Neural progenitor cell (in vitro differentiated cells): ENCODE measurements around the gene SNX27. TPM values are rescaled to one million over a fixed set of nuclear protein-coding genes. Genes with fewer than 3 reads are reported as not detected.

Source experiments
- DNase-seq: peaks from one replicate; pipeline ENCODE4 v3.0.0-alpha.2; 2016; ENCODE audit warnings: low spot score
- H2AFZ ChIP-seq: fragments of 200-600 bp; sonication (generic); replicated peaks from 2 replicates; pipeline ENCODE4 v1.6.1; 2016; ENCODE audit warnings: antibody characterized with exemption
- H3F3A ChIP-seq: fragments of 200-600 bp; sonication (generic); 2 replicates; pipeline ENCODE4 v1.6.1; 2016; ENCODE audit warnings: antibody characterized with exemption, low read depth
- H3K27ac ChIP-seq: fragments of 200-600 bp; sonication (generic); 2 replicates; pipeline ENCODE4 v1.5.1; 2016; ENCODE audit warnings: mild to moderate bottlenecking
- H3K27me3 ChIP-seq: fragments of 200-600 bp; sonication (generic); 2 replicates; pipeline ENCODE4 v1.6.1; 2016; ENCODE audit warnings: mild to moderate bottlenecking, moderate library complexity
- H3K36me3 ChIP-seq: fragments of 200-600 bp; sonication (generic); 2 replicates; pipeline ENCODE4 v1.5.1; 2016
- H3K4me1 ChIP-seq: fragments of 200-600 bp; sonication (generic); 2 replicates; pipeline ENCODE4 v1.6.1; 2016; ENCODE audit warnings: mixed run types
- H3K4me2 ChIP-seq: fragments of 200-600 bp; sonication (generic); 2 replicates; pipeline ENCODE4 v1.6.1; 2016
- H3K4me3 ChIP-seq: fragments of 200-600 bp; sonication (generic); 2 replicates; pipeline ENCODE4 v1.5.1; 2016
- H3K79me2 ChIP-seq: fragments of 200-600 bp; sonication (generic); 2 replicates; pipeline ENCODE4 v1.6.1; 2016; ENCODE audit warnings: low read depth
- H3K9ac ChIP-seq: fragments of 200-600 bp; sonication (generic); 2 replicates; pipeline ENCODE4 v1.6.1; 2016
- H3K9me3 ChIP-seq: fragments of 200-600 bp; sonication (generic); 2 replicates; pipeline ENCODE4 v1.5.1; 2016; ENCODE audit warnings: low read depth
- H4K20me1 ChIP-seq: fragments of 200-600 bp; sonication (generic); 2 replicates; pipeline ENCODE4 v1.6.1; 2016; ENCODE audit warnings: low read depth
- H3K27ac Mint-ChIP-seq: 3 replicates; pipeline ENCODE4 v1.8.0; 2021; ENCODE audit warnings: mixed read lengths
- H3K27me3 Mint-ChIP-seq: 2 replicates; pipeline ENCODE4 v1.8.0; 2022; ENCODE audit warnings: low read depth, mild to moderate bottlenecking, inconsistent platforms, moderate library complexity, mixed read lengths; ENCODE audit not compliant: insufficient read depth
- H3K36me3 Mint-ChIP-seq: 3 replicates; pipeline ENCODE4 v1.8.0; 2021; ENCODE audit warnings: mixed read lengths
- H3K4me1 Mint-ChIP-seq: 3 replicates; pipeline ENCODE4 v1.8.0; 2021; ENCODE audit warnings: mixed read lengths
- H3K4me3 Mint-ChIP-seq: 3 replicates; pipeline ENCODE4 v1.8.0; 2021; ENCODE audit warnings: mild to moderate bottlenecking, moderate library complexity, mixed read lengths
- H3K9me3 Mint-ChIP-seq: 3 replicates; pipeline ENCODE4 v1.8.0; 2020; ENCODE audit warnings: mixed read lengths
- CTCF ChIP-seq: fragments of 200-600 bp; sonication (generic); IDR thresholded peaks from 2 replicates; pipeline ENCODE4 v1.5.1; 2017; ENCODE audit warnings: antibody characterized with exemption, mild to moderate bottlenecking
- EZH2 ChIP-seq: fragments of 200-600 bp; sonication (generic); IDR thresholded peaks from 2 replicates; pipeline ENCODE4 v1.6.1; 2017; ENCODE audit warnings: antibody characterized with exemption, mild to moderate bottlenecking, moderate library complexity
- EZH2phosphoT487 ChIP-seq: fragments of 200-600 bp; sonication (generic); IDR thresholded peaks from 2 replicates; pipeline ENCODE4 v1.6.1; 2017; ENCODE audit warnings: antibody characterized with exemption
- total RNA-seq: library from RNA; depleted of rRNA; stranded (reverse); fragments of >200 nt; gene quantifications from 2 replicates; pipeline ENCODE4 v1.2.3, GENCODE V29; 2015; ENCODE audit warnings: low replicate concordance

SNX27 gene
- total RNA-seq, 1 donor from 2014 or later: 34.1 TPM

GRCh38 chr1:151626740-151627334 is 15.0 kb downstream of the SNX27 start:
- H3K36me3 Mint-ChIP-seq: peaks cover 20% of the 10 kb centered on the region
- H3K27ac ChIP-seq: no peak overlapping the region
- peaks cover under 1% of the 10 kb centered on the region for H3K4me1 Mint-ChIP-seq
- no peak overlapping the region for H2AFZ ChIP-seq
- no peaks in the 10 kb centered on the region for H4K20me1 ChIP-seq
- no peaks in the 10 kb centered on the region for H3K9me3 ChIP-seq
- no peak overlapping the region for H3K9ac ChIP-seq
- peaks cover 2% of the 10 kb centered on the region for H3K9me3 Mint-ChIP-seq
- TF ChIP-seq EZH2phosphoT487: no peak
- TF ChIP-seq EZH2: no peak
- no peak for TF ChIP-seq CTCF
- no peak overlapping the region for H3K4me3 ChIP-seq
- H3K79me2 ChIP-seq: peaks cover 93% of the 10 kb centered on the region
- no peaks in the 10 kb centered on the region for H3K27me3 Mint-ChIP-seq
- DNase-seq: no peak
- no peaks in the 10 kb centered on the region for H3K27me3 ChIP-seq
- H3K4me3 Mint-ChIP-seq: no peak overlapping the region
- no peaks in the 10 kb centered on the region for H3F3A ChIP-seq
- no peaks in the 10 kb centered on the region for H3K36me3 ChIP-seq
- no peak overlapping the region for H3K27ac Mint-ChIP-seq
- no peaks in the 10 kb centered on the region for H3K4me1 ChIP-seq
- no peak overlapping the region for H3K4me2 ChIP-seq

- H3K27me3 ChIP-seq: no peaks in the 10 kb centered on the region
- peaks cover 88% of the 10 kb centered on the region for H3K79me2 ChIP-seq
- H3K36me3 ChIP-seq: no peaks in the 10 kb centered on the region
- no peak for TF ChIP-seq CTCF
- TF ChIP-seq EZH2: no peak
- peaks cover 4% of the 10 kb centered on the region for H3F3A ChIP-seq
- no peaks in the 10 kb centered on the region for H3K27me3 Mint-ChIP-seq
- peaks cover 17% of the 10 kb centered on the region for H3K36me3 Mint-ChIP-seq
- no peak overlapping the region for H3K27ac ChIP-seq
- H3K4me2 ChIP-seq: no peak overlapping the region
- no peak overlapping the region for H3K9ac ChIP-seq
- H3K4me1 ChIP-seq: peaks cover 9% of the 10 kb centered on the region
- no peak overlapping the region for H3K4me3 ChIP-seq
- H3K27ac Mint-ChIP-seq: no peak overlapping the region
- H3K9me3 Mint-ChIP-seq: no peaks in the 10 kb centered on the region
- DNase-seq: no peak
- H2AFZ ChIP-seq: no peak overlapping the region
- peaks cover 10% of the 10 kb centered on the region for H4K20me1 ChIP-seq
- H3K4me1 Mint-ChIP-seq: peaks cover 12% of the 10 kb centered on the region
- no peak overlapping the region for H3K4me3 Mint-ChIP-seq
- H3K9me3 ChIP-seq: no peaks in the 10 kb centered on the region
These were observed 17.4 kb downstream of the SNX27 start for GRCh38 chr1:151629278-151629677.

GRCh38 chr1:151635479-151636072 is 23.7 kb downstream of the SNX27 start:
- peaks cover 7% of the 10 kb centered on the region for H3F3A ChIP-seq
- H3K4me3 ChIP-seq: no peak overlapping the region
- peaks cover 18% of the 10 kb centered on the region for H3K4me1 Mint-ChIP-seq
- no peaks in the 10 kb centered on the region for H3K27me3 Mint-ChIP-seq
- H3K27me3 ChIP-seq: no peaks in the 10 kb centered on the region
- peaks cover 28% of the 10 kb centered on the region for H3K4me1 ChIP-seq
- H3K4me3 Mint-ChIP-seq: no peak overlapping the region
- peaks cover 71% of the 10 kb centered on the region for H3K79me2 ChIP-seq
- peaks cover 44% of the 10 kb centered on the region for H4K20me1 ChIP-seq
- no peak overlapping the region for H3K9ac ChIP-seq
- TF ChIP-seq CTCF: no peak
- no peak for TF ChIP-seq EZH2phosphoT487
- no peak for TF ChIP-seq EZH2
- H3K9me3 ChIP-seq: no peaks in the 10 kb centered on the region
- H3K27ac Mint-ChIP-seq: no peak overlapping the region
- DNase-seq: no peak
- no peak overlapping the region for H3K4me2 ChIP-seq
- H3K36me3 ChIP-seq: no peaks in the 10 kb centered on the region
- H2AFZ ChIP-seq: no peak overlapping the region
- peaks cover 12% of the 10 kb centered on the region for H3K36me3 Mint-ChIP-seq
- no peaks in the 10 kb centered on the region for H3K9me3 Mint-ChIP-seq
- H3K27ac ChIP-seq: no peak overlapping the region
